Vagina (tissue), 2 donors: ENCODE measurements around the gene ARMH1. TPM values are rescaled to one million over a fixed set of nuclear protein-coding genes. Genes with fewer than 3 reads are reported as not detected.

Source experiments
- DNase-seq, 2 donors: peaks; one replicate each; pipeline ENCODE4 v3.0.0-alpha.2; 2017; ENCODE audit errors: extremely low spot score in 2 of 2
- H3K27ac ChIP-seq: fragments of 200-600 bp; sonication (generic); one replicate; pipeline ENCODE4 v1.5.1; 2019
- H3K27me3 ChIP-seq: fragments of 200-600 bp; sonication (generic); one replicate; pipeline ENCODE4 v1.5.1; 2019
- H3K36me3 ChIP-seq, 2 donors: fragments of 200-600 bp; sonication (generic); one replicate each; pipeline ENCODE4 v1.5.1; 2017 to 2019
- H3K4me1 ChIP-seq: fragments of 200-600 bp; sonication (generic); one replicate; pipeline ENCODE4 v1.5.1; 2019
- H3K4me3 ChIP-seq, 2 donors: fragments of 200-600 bp; sonication (generic); 1 replicate in 1 of 2; 2 replicates in 1 of 2; pipeline ENCODE4 v1.5.1; 2016 to 2019
- H3K9me3 ChIP-seq: fragments of 200-600 bp; sonication (generic); one replicate; pipeline ENCODE4 v1.5.1; 2019
- CTCF ChIP-seq, 3 experiments: fragments of 450-650 bp in 2 of 3; fragments of 200-600 bp in 1 of 3; sonication (generic) in 1 of 3; IDR thresholded peaks; one replicate each; pipeline ENCODE4 v1.5.1; 2017 to 2019; ENCODE audit warnings: antibody characterized with exemption in 3 of 3, mild to moderate bottlenecking in 2 of 3, moderate library complexity in 2 of 3
- POLR2A ChIP-seq, 2 donors: fragments of 450-650 bp; IDR thresholded peaks; one replicate each; pipeline ENCODE4 v1.6.1; 2017; ENCODE audit warnings: antibody characterized with exemption in 2 of 2, mild to moderate bottlenecking in 2 of 2, moderate library complexity in 2 of 2
- POLR2AphosphoS5 ChIP-seq, 2 donors: sonication (generic); formaldehyde crosslinking; IDR thresholded peaks; one replicate each; pipeline ENCODE4 v1.9.0; 2017; ENCODE audit warnings: antibody characterized with exemption in 2 of 2, mild to moderate bottlenecking in 2 of 2, low read depth in 1 of 2; ENCODE audit not compliant: insufficient read depth in 1 of 2
- intact Hi-C: fragments of 100-400 bp; cut with DNase I; formaldehyde crosslinking; loops from one replicate; pipeline ENCODE4 v1.15.1; 2023
- total RNA-seq: library from RNA; depleted of rRNA; stranded (reverse); fragments of >200 nt; gene quantifications from one replicate; pipeline ENCODE4 v1.2.3, GENCODE V29; 2016

Gene ARMH1
- total RNA-seq, 1 donor from 2014 or later: not detected

- Histone ChIP-seq H3K9me3 (no peaks in the 10 kb centered on the region), H3K4me3 (no peak overlapping the region), H3K27ac (no peak overlapping the region), H3K27me3 (no peaks in the 10 kb centered on the region), H3K4me1 (no peaks in the 10 kb centered on the region), H3K36me3 (peaks cover 0 to 25% of the 10 kb centered on the region in 2 donors)
- no peak for DNase-seq
- no peak for TF ChIP-seq CTCF (IDR thresholded peaks at IDR 0.05)
- intact Hi-C loops: loop anchor here (5.0 kb wide), 1 partner anchor 41 kb away; no protein-coding TSS in a partner anchor
These were observed 21.2 kb upstream of the ARMH1 start for GRCh38 chr1:44653107-44653964.

GRCh38 chr1:44654621-44655187 is 19.8 kb upstream of the ARMH1 start:
- H3K36me3 ChIP-seq: peaks cover 0 to 17% of the 10 kb centered on the region in 2 donors
- H3K27ac ChIP-seq: no peak overlapping the region
- no peak for DNase-seq
- intact Hi-C loops: loop anchor here (5.0 kb wide), 1 partner anchor 42 kb away; no protein-coding TSS in a partner anchor
- H3K9me3 ChIP-seq: no peaks in the 10 kb centered on the region
- H3K4me3 ChIP-seq: no peak overlapping the region
- TF ChIP-seq POLR2A (IDR thresholded peaks at IDR 0.05) (no peak), CTCF (IDR thresholded peaks at IDR 0.05) (no peak), POLR2AphosphoS5 (IDR thresholded peaks at IDR 0.05; ENCODE audit: insufficient read depth in 1 of 2, low read depth in 1 of 2) (no peak)
- H3K27me3 ChIP-seq: no peaks in the 10 kb centered on the region
- H3K4me1 ChIP-seq: no peaks in the 10 kb centered on the region

- intact Hi-C loops: no loop called here
- Histone ChIP-seq H3K4me1 (no peaks in the 10 kb centered on the region), H3K27ac (no peak overlapping the region), H3K36me3 (peaks cover 0 to 8% of the 10 kb centered on the region in 2 donors), H3K4me3 (no peak overlapping the region), H3K9me3 (no peaks in the 10 kb centered on the region), H3K27me3 (no peaks in the 10 kb centered on the region)
- DNase-seq: no peak
- TF ChIP-seq CTCF (IDR thresholded peaks at IDR 0.05) (no peak), POLR2AphosphoS5 (IDR thresholded peaks at IDR 0.05; ENCODE audit: insufficient read depth in 1 of 2, low read depth in 1 of 2) (no peak), POLR2A (IDR thresholded peaks at IDR 0.05) (no peak)
These were observed 18.9 kb upstream of the ARMH1 start for GRCh38 chr1:44655609-44656008.

GRCh38 chr1:44659566-44659965 is 14.9 kb upstream of the ARMH1 start:
- Histone ChIP-seq H3K4me3 (no peak overlapping the region), H3K27me3 (no peaks in the 10 kb centered on the region), H3K4me1 (no peaks in the 10 kb centered on the region), H3K9me3 (no peaks in the 10 kb centered on the region), H3K36me3 (no peaks in the 10 kb centered on the region), H3K27ac (no peak overlapping the region)
- TF ChIP-seq POLR2A (IDR thresholded peaks at IDR 0.05) (no peak), CTCF (IDR thresholded peaks at IDR 0.05) (no peak), POLR2AphosphoS5 (IDR thresholded peaks at IDR 0.05; ENCODE audit: insufficient read depth in 1 of 2, low read depth in 1 of 2) (no peak)
- intact Hi-C loops: no loop called here
- DNase-seq: no peak

- no peaks in the 10 kb centered on the region for H3K9me3 ChIP-seq
- H3K4me3 ChIP-seq: no peak overlapping the region
- H3K27ac ChIP-seq: no peak overlapping the region
- no peaks in the 10 kb centered on the region for H3K36me3 ChIP-seq
- intact Hi-C loops: no loop called here
- H3K27me3 ChIP-seq: no peaks in the 10 kb centered on the region
- no peak for DNase-seq
- no peaks in the 10 kb centered on the region for H3K4me1 ChIP-seq
- TF ChIP-seq POLR2A (IDR thresholded peaks at IDR 0.05): no peak
- no peak for TF ChIP-seq POLR2AphosphoS5 (IDR thresholded peaks at IDR 0.05; ENCODE audit: insufficient read depth in 1 of 2, low read depth in 1 of 2)
- TF ChIP-seq CTCF (IDR thresholded peaks at IDR 0.05): no peak
These were observed 14.3 kb upstream of the ARMH1 start for GRCh38 chr1:44660176-44660575.
